Activated T-cell treated with anti-CD3 and anti-CD28 coated beads for 1 hour (primary cell): ENCODE data around the gene ACVR2B.
A peak's percentile ranks its signal among the peaks of the same experiment; 100 is the strongest.
"Not testable (repeated sequence)": the region's sequence is repeated elsewhere in the genome, so short reads cannot be mapped to it uniquely, and the experiment has no call there.

Experiments used
- DNase-seq: peaks from one replicate; pipeline ENCODE4 v3.0.0-alpha.2; 2020; ENCODE audit warnings: low read depth

ACVR2B gene

GRCh38 chr3:38453075-38453912 lies at the start of gene ACVR2B:
TSS of gene ACVR2B (plus strand) at chr3:38453890. CDS start at chr3:38454323, 433 bp downstream.
- peak; percentile 63 for DNase-seq

- no peak for DNase-seq
These were observed 49.4 kb upstream of the ACVR2B start for GRCh38 chr3:38404286-38404685.

- no peak for DNase-seq
These were observed 42.1 kb upstream of the ACVR2B start for GRCh38 chr3:38411591-38411990.

- DNase-seq: not testable (repeated sequence)
These were observed 32.9 kb upstream of the ACVR2B start for GRCh38 chr3:38420758-38421157.

GRCh38 chr3:38421679-38422336 lies 31.9 kb upstream of the ACVR2B start:
- DNase-seq: no peak

- DNase-seq: not testable (repeated sequence)
These were observed 26.8 kb upstream of the ACVR2B start for GRCh38 chr3:38426798-38427426.

- DNase-seq: not testable (repeated sequence)
These were observed 20.6 kb upstream of the ACVR2B start for GRCh38 chr3:38432871-38433658.

GRCh38 chr3:38433661-38434060 lies 20.0 kb upstream of the ACVR2B start:
- not testable (repeated sequence) for DNase-seq

- not testable (repeated sequence) for DNase-seq
These were observed 15.1 kb upstream of the ACVR2B start for GRCh38 chr3:38438436-38439069.

- not testable (repeated sequence) for DNase-seq
These were observed 10.5 kb upstream of the ACVR2B start for GRCh38 chr3:38443205-38443604.

GRCh38 chr3:38446085-38446686 lies 7.5 kb upstream of the ACVR2B start:
- no peak for DNase-seq

- no peak for DNase-seq
These were observed 6.9 kb upstream of the ACVR2B start for GRCh38 chr3:38446812-38447211.

- no peak for DNase-seq
These were observed 2.8 kb upstream of the ACVR2B start for GRCh38 chr3:38450853-38451252.

- no peak for DNase-seq
These were observed 155 bp downstream of the ACVR2B start for GRCh38 chr3:38453913-38454177.

GRCh38 chr3:38454178-38454883 lies 641 bp downstream of the ACVR2B start:
- no peak for DNase-seq

GRCh38 chr3:38454884-38455638 lies 1.4 kb downstream of the ACVR2B start:
- peak; percentile 23 for DNase-seq

GRCh38 chr3:38455639-38456430 lies 2.1 kb downstream of the ACVR2B start:
- no peak for DNase-seq

GRCh38 chr3:38457111-38458003 lies 3.7 kb downstream of the ACVR2B start:
- DNase-seq: no peak
